HG03039 (cell line): ENCODE measurements around the gene PRM1.
"Not testable (repeated sequence)": the region's sequence is repeated elsewhere in the genome, so short reads cannot be mapped to it uniquely, and the experiment has no call there.

Experiments
- ATAC-seq: cut with Tn5 transposase; IDR thresholded peaks from one replicate; pipeline ENCODE4 v1.9.1; 2021; ENCODE audit warnings: mild to moderate bottlenecking, moderate library complexity; ENCODE audit not compliant: unreplicated experiment

The PRM1 gene

GRCh38 chr16:11314309-11314894 is 33.3 kb upstream of the PRM1 start:
- ATAC-seq: no peak

- ATAC-seq: no peak
Observed at GRCh38 chr16:11313493-11314308, 32.6 kb upstream of the PRM1 start.

- no peak for ATAC-seq
Observed at GRCh38 chr16:11312718-11313492, 31.8 kb upstream of the PRM1 start.

GRCh38 chr16:11310997-11311561 is 29.9 kb upstream of the PRM1 start:
- ATAC-seq: peak; percentile 42

- no peak for ATAC-seq
Observed at GRCh38 chr16:11310634-11310977, 29.5 kb upstream of the PRM1 start.

GRCh38 chr16:11309895-11310633 is 28.9 kb upstream of the PRM1 start:
- peak; percentile 35 for ATAC-seq

GRCh38 chr16:11308493-11309283 is 27.6 kb upstream of the PRM1 start:
- ATAC-seq: no peak

GRCh38 chr16:11307639-11308492 is 26.7 kb upstream of the PRM1 start:
- no peak for ATAC-seq

GRCh38 chr16:11306997-11307638 is 26.0 kb upstream of the PRM1 start:
- ATAC-seq: no peak

- ATAC-seq: no peak
Observed at GRCh38 chr16:11306381-11306780, 25.3 kb upstream of the PRM1 start.

- no peak for ATAC-seq
Observed at GRCh38 chr16:11303405-11304138, 22.4 kb upstream of the PRM1 start.

- no peak for ATAC-seq
Observed at GRCh38 chr16:11302977-11303376, 21.8 kb upstream of the PRM1 start.

- no peak for ATAC-seq
Observed at GRCh38 chr16:11301645-11302501, 20.7 kb upstream of the PRM1 start.

- no peak for ATAC-seq
Observed at GRCh38 chr16:11300560-11300892, 19.4 kb upstream of the PRM1 start.

- no peak for ATAC-seq
Observed at GRCh38 chr16:11299865-11300559, 18.9 kb upstream of the PRM1 start.

GRCh38 chr16:11298950-11299547 is 17.9 kb upstream of the PRM1 start:
- ATAC-seq: not testable (repeated sequence)
